WTC11 (cell line): ENCODE data around the gene MCF2L. TPM values are rescaled to one million over a fixed set of nuclear protein-coding genes. Genes with fewer than 3 reads are reported as not detected.

Experiments
- ATAC-seq: fragments of 200-7000 bp; cut with Tn5 transposase; 2 replicates; pipeline ENCODE4 v1.10.0; 2021; ENCODE audit warnings: mild to moderate bottlenecking, moderate library complexity
- CTCF ChIA-PET: fragments of 300-600 bp; sonication (Branson Sonifier 250); formaldehyde crosslinking; loops from one replicate; lab custom pipeline; 2021; ENCODE audit warnings: antibody characterized with exemption; lab: Charles Lee
- POLR2A ChIA-PET: fragments of 350-600 bp; sonication (Branson Sonifier 250); formaldehyde crosslinking; loops from one replicate; lab custom pipeline; 2021; ENCODE audit warnings: antibody characterized with exemption; lab: Charles Lee
- DNase-seq: peaks from one replicate; pipeline ENCODE4 v3.0.0; 2021; ENCODE audit warnings: low spot score
- H3K27ac Mint-ChIP-seq: 2 replicates; pipeline ENCODE4 v1.8.0; 2021; ENCODE audit warnings: mixed read lengths
- H3K27me3 Mint-ChIP-seq: 2 replicates; pipeline ENCODE4 v1.8.0; 2021; ENCODE audit warnings: low read depth, mild to moderate bottlenecking, moderate library complexity, mixed read lengths
- H3K36me3 Mint-ChIP-seq: 2 replicates; pipeline ENCODE4 v1.8.0; 2021; ENCODE audit warnings: mixed read lengths
- H3K4me1 Mint-ChIP-seq: 2 replicates; pipeline ENCODE4 v1.8.0; 2022; ENCODE audit warnings: mixed read lengths
- H3K4me3 Mint-ChIP-seq: 2 replicates; pipeline ENCODE4 v1.8.0; 2021; ENCODE audit warnings: mild to moderate bottlenecking, moderate library complexity, mixed read lengths
- H3K9me3 Mint-ChIP-seq: 2 replicates; pipeline ENCODE4 v1.8.0; 2021; ENCODE audit warnings: mixed read lengths
- ATF1 ChIP-seq: sonication (generic); formaldehyde crosslinking; IDR thresholded peaks from 2 replicates; pipeline ENCODE4 v1.8.1; 2023; ENCODE audit warnings: mild to moderate bottlenecking, moderate library complexity, missing genetic modification reagents
- CREM ChIP-seq: sonication (generic); formaldehyde crosslinking; IDR thresholded peaks from 2 replicates; pipeline ENCODE4 v1.8.1; 2022; ENCODE audit warnings: mild to moderate bottlenecking, missing genetic modification reagents, moderate library complexity
- GRHL2 ChIP-seq: fragments of 250-450 bp; sonication (Bioruptor Pico); IDR thresholded peaks from 2 replicates; pipeline ENCODE4 v1.8.0; 2022; ENCODE audit warnings: mild to moderate bottlenecking, moderate library complexity; ENCODE audit not compliant: insufficient replicate concordance, severe bottlenecking
- RORB ChIP-seq: fragments of 250-450 bp; sonication (Bioruptor Pico); IDR thresholded peaks from 2 replicates; pipeline ENCODE4 v1.9.0; 2021; ENCODE audit warnings: mild to moderate bottlenecking
- TCF7 ChIP-seq: sonication (generic); formaldehyde crosslinking; IDR thresholded peaks from 2 replicates; pipeline ENCODE4 v1.8.0; 2022; ENCODE audit warnings: mild to moderate bottlenecking, low read depth, missing genetic modification reagents, moderate library complexity
- TEAD4 ChIP-seq: sonication (generic); formaldehyde crosslinking; IDR thresholded peaks from 2 replicates; pipeline ENCODE4 v1.8.0; 2022; ENCODE audit warnings: mild to moderate bottlenecking, missing genetic modification reagents
- ZBTB21 ChIP-seq: sonication (generic); formaldehyde crosslinking; IDR thresholded peaks from 2 replicates; pipeline ENCODE4 v1.8.1; 2023; ENCODE audit warnings: mild to moderate bottlenecking, missing genetic modification reagents, borderline replicate concordance
- ZNF396 ChIP-seq: fragments of 250-450 bp; sonication (Bioruptor Pico); IDR thresholded peaks from 2 replicates; pipeline ENCODE4 v1.8.0; 2021; ENCODE audit warnings: mild to moderate bottlenecking, moderate library complexity, borderline replicate concordance
- ZNF416 ChIP-seq: fragments of 250-450 bp; sonication (Bioruptor Pico); IDR thresholded peaks from 2 replicates; pipeline ENCODE4 v1.9.0; 2021; ENCODE audit warnings: mild to moderate bottlenecking, inconsistent platforms
- total RNA-seq: library from RNA; stranded (reverse); gene quantifications from 3 replicates; pipeline ENCODE4 v1.2.3, GENCODE V29; 2021
- TF ChIP-seq, protein P1 (sequence below): sonication (generic); formaldehyde crosslinking; IDR thresholded peaks from 2 replicates; pipeline ENCODE4 v1.8.0; 2022; ENCODE audit warnings: mild to moderate bottlenecking, missing genetic modification reagents
- TF ChIP-seq, protein P2 (sequence below): sonication (generic); formaldehyde crosslinking; conservative IDR thresholded peaks from 2 replicates; pipeline ENCODE4 v1.8.1; 2022; ENCODE audit warnings: mild to moderate bottlenecking, missing genetic modification reagents
- TF ChIP-seq, protein P3 (sequence below): fragments of 250-450 bp; sonication (Bioruptor Pico); conservative IDR thresholded peaks from 2 replicates; pipeline ENCODE4 v1.9.0; 2021; ENCODE audit warnings: mild to moderate bottlenecking

Gene MCF2L
- total RNA-seq, 1 experiment from 2014 or later: 34.8 TPM

DNA sequence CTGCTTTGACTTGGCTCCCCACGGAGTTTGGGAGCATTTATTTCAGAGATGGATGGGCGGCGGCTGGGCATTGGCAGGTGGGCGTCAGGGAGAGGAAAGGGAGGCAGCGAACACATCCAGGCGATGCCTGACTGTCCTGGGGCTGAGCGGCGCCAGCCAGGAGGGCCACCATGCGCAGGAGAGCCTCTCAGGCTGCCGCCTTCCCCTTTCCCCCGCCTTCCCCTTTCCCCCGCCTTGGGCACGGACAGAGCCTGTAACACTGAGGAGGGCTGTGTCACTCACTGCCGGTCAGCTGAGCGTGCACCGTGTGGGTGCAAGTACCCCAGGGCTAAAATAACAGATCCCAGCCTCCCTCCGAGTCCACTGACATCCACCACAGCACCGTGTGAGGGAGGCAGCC, 11.4 kb downstream of the MCF2L start (continued):
- TF ChIP-seq ZBTB21 (CRISPR knock-in tag) (no peak), RORB (no peak)

DNA sequence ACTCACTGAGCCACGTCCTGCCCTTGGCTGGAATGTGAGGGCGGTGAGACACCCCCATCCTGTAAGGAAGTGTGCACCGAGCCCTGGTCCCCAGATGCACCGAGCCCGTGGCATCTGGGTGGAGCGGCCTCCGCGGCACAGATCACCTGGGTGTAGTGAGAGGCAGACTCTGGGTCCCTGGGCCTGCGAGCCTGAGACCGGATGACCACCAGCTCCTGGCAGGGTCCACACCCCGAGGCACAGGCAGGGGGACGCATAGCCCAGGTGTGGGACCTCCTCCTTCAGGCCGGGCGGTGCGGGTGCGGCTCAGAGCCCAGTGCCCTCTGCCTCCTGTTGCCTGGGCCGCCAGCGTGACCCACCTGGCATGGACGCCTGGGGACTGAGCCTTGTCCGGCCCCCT, 12.4 kb downstream of the MCF2L start:
- ChIA-PET POLR2A (no interaction called here), CTCF (interaction anchor here (1.0 to 1.9 kb wide), 4 partner anchors 9 to 48 kb away, joined by 4 to 9 read pairs (median 6); partner anchors contain the start of gene MCF2L)
- no peaks in the 10 kb centered on the region for H3K9me3 Mint-ChIP-seq
- ATAC-seq (no peak), DNase-seq (no peak)
- H3K36me3 Mint-ChIP-seq: no peaks in the 10 kb centered on the region
- no peak overlapping the region for H3K4me3 Mint-ChIP-seq
- H3K27ac Mint-ChIP-seq: no peak overlapping the region
- TF ChIP-seq TCF7 (CRISPR knock-in tag) (no peak), TEAD4 (CRISPR knock-in tag) (no peak), GRHL2 (CRISPR knock-in tag) (no peak), ZNF396 (CRISPR knock-in tag) (no peak), CREM (CRISPR knock-in tag) (no peak)
- TF ChIP-seq, protein P1, sequence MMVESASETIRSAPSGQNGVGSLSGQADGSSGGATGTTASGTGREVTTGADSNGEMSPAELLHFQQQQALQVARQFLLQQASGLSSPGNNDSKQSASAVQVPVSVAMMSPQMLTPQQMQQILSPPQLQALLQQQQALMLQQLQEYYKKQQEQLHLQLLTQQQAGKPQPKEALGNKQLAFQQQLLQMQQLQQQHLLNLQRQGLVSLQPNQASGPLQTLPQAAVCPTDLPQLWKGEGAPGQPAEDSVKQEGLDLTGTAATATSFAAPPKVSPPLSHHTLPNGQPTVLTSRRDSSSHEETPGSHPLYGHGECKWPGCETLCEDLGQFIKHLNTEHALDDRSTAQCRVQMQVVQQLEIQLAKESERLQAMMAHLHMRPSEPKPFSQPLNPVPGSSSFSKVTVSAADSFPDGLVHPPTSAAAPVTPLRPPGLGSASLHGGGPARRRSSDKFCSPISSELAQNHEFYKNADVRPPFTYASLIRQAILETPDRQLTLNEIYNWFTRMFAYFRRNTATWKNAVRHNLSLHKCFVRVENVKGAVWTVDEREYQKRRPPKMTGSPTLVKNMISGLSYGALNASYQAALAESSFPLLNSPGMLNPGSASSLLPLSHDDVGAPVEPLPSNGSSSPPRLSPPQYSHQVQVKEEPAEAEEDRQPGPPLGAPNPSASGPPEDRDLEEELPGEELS: no peak
- TF ChIP-seq, protein P2, sequence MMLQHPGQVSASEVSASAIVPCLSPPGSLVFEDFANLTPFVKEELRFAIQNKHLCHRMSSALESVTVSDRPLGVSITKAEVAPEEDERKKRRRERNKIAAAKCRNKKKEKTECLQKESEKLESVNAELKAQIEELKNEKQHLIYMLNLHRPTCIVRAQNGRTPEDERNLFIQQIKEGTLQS: no peak
- H3K4me1 Mint-ChIP-seq: peaks cover 4% of the 10 kb centered on the region
- no peaks in the 10 kb centered on the region for H3K27me3 Mint-ChIP-seq

DNA sequence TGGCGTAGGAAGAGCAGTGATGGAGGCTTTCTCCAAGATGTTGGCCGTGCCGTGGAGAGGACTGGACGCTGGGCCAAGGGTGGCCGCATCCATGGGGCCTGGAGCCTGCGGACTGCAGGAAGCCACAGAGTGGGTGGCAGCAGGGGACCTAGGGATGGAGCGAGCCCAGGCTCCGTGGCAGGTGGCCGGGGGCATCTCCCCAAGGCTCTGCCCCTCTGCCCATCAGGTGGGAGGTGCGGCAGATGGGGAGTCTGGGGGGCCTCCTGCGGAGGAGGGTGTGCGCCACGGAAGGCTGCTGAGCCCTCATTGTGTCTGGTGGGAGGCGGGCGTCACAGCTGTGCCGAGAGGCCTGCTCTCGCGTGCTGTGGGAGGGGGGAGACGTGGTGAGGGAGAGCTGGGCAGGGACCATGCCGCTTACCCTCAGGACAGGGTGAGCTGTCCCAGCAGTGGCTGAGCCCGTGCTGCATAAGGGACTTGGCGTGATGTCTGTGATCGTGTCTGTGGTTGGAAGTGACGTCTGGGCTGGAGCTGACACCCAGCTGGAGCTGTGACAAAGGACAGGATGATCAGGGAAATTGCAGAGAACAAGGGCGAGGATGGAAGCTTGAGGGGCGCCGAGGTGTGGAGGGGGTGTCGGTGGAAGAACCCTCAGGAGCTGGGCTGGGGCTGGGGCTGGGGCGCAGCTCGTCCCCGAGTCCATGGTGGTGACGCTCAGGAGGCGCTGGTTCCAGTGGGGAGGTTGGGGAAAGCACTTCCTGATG, 13.4 kb downstream of the MCF2L start:
- ChIA-PET POLR2A (interaction anchor here (1.0 kb wide), 1 partner anchor 11 kb away, joined by 3 read pairs; no protein-coding TSS in a partner anchor), CTCF (interaction anchor here (0.7 to 4.0 kb wide), 6 partner anchors 8 to 719 kb away, joined by 3 to 13 read pairs (median 4); partner anchors contain the start of gene MCF2L)
- no peak for ATAC-seq

More for the DNA sequence above, 13.4 kb downstream of the MCF2L start:
- no peak for DNase-seq
- Mint-ChIP-seq H3K27me3 (no peaks in the 10 kb centered on the region), H3K4me3 (no peak overlapping the region), H3K4me1 (peaks cover 4% of the 10 kb centered on the region), H3K9me3 (no peaks in the 10 kb centered on the region)
- TF ChIP-seq, protein P1: no peak
- TF ChIP-seq, protein P3, sequence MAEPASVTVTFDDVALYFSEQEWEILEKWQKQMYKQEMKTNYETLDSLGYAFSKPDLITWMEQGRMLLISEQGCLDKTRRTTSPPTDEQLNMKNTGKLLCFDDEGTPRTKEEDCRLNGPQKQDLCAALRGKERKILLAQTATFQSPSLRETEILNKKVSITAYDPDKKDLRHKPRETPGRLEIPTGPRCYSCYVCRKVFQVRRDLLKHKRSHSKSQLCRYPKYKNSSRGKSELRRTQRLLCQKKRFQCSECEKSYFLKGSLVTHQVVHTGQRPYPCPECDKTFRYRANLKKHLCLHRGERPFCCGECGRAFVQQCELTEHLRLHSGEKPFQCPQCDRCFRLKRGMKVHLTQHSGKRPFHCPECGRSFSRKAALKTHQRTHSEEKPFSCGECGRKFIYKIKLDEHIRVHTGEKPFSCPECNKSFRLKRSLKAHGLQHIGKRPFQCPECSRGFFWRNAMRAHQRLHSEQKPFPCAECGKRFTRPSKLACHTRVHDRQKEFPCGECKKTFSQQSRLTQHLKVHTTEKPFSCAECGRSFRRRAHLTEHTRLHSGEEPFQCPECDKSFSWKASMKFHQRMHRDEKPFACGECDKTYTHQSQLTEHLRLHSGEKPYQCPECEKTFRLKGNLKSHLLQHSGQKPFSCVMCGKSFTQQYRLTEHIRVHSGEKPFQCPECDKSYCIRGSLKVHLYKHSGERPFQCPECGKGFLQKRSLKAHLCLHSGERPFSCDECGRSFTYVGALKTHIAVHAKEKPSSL (CRISPR knock-in tag): no peak
- TF ChIP-seq ZNF416 (CRISPR knock-in tag) (no peak), ATF1 (CRISPR knock-in tag) (no peak)
- TF ChIP-seq, all 79 proteins: peak for 0
- Mint-ChIP-seq H3K27ac (peak overlapping the region; percentile 86), H3K36me3 (no peaks in the 10 kb centered on the region)
